Left kidney (tissue), 1 donor: Measurements from ENCODE around the gene SLCO1A2. TPM values are rescaled to one million over a fixed set of nuclear protein-coding genes. Genes with fewer than 3 reads are reported as not detected.

ENCODE experiments used
- polyA plus RNA-seq: library from polyadenylated mRNA; unstranded; fragments of 120-200 nt; gene quantifications from one replicate; pipeline ENCODE4 v1.2.1, GENCODE V29; 2013; ENCODE audit not compliant: insufficient read length

The SLCO1A2 gene
- polyA plus RNA-seq, 1 donor: 0.32 TPM

Other genes starting within 250 kb of the SLCO1A2 start
- gene SLCO1B1, start 203.7 kb downstream of the SLCO1A2 start, polyA plus RNA-seq: not detected
- gene IAPP, start 38.0 kb upstream of the SLCO1A2 start, polyA plus RNA-seq: not detected
- 23.9 TPM for gene PYROXD1, start 102.7 kb upstream of the SLCO1A2 start, polyA plus RNA-seq
- 35.8 TPM for gene RECQL, start 166.7 kb upstream of the SLCO1A2 start, polyA plus RNA-seq
- gene GOLT1B, start 166.9 kb upstream of the SLCO1A2 start, polyA plus RNA-seq: 42.0 TPM
- gene SPX, start 191.4 kb upstream of the SLCO1A2 start, polyA plus RNA-seq: 13.8 TPM